Neural cell (in vitro differentiated cells): Measurements from ENCODE around the gene SOX9. TPM values are rescaled to one million over a fixed set of nuclear protein-coding genes. Genes with fewer than 3 reads are reported as not detected.

Experiments
- H2AFZ ChIP-seq: fragments of 200-600, 300-800 bp; sonication (generic), shearing (Covaris generic); 2 replicates; pipeline ENCODE4 v1.6.0; 2014; ENCODE audit warnings: low read depth, mild to moderate bottlenecking, antibody characterized with exemption, low read length, moderate library complexity
- H3F3A ChIP-seq: fragments of 200-600 bp; shearing (Covaris generic); 2 replicates; pipeline ENCODE4 v1.6.1; 2016; ENCODE audit warnings: mild to moderate bottlenecking, moderate library complexity, mixed read lengths, antibody characterized with exemption, low read length; ENCODE audit not compliant: insufficient read depth, poor library complexity, severe bottlenecking
- H3K27ac ChIP-seq: fragments of 200-600, 300-800 bp; sonication (generic), shearing (Covaris generic); 2 replicates; pipeline ENCODE4 v1.5.1; 2014; ENCODE audit warnings: mild to moderate bottlenecking, low read length, moderate library complexity
- H3K27me3 ChIP-seq: fragments of 300-800, 200-600 bp; sonication (generic), shearing (Covaris generic); 2 replicates; pipeline ENCODE4 v1.6.0; 2014; ENCODE audit warnings: mild to moderate bottlenecking, low read depth, low read length, moderate library complexity; ENCODE audit not compliant: insufficient read depth
- H3K36me3 ChIP-seq: fragments of 300-800, 200-600 bp; sonication (generic), shearing (Covaris generic); 2 replicates; pipeline ENCODE4 v1.5.1; 2014; ENCODE audit warnings: mild to moderate bottlenecking, antibody characterized with exemption, low read length, moderate library complexity; ENCODE audit not compliant: insufficient read depth
- H3K4me2 ChIP-seq: fragments of 300-800, 200-600 bp; sonication (generic), shearing (Covaris generic); 2 replicates; pipeline ENCODE4 v1.6.0; 2014; ENCODE audit warnings: mild to moderate bottlenecking, low read length
- H3K4me3 ChIP-seq: fragments of 300-800, 200-600 bp; sonication (generic), shearing (Covaris generic); 2 replicates; pipeline ENCODE4 v1.5.1; 2014; ENCODE audit warnings: mild to moderate bottlenecking, low read length, moderate library complexity
- H3K79me2 ChIP-seq: fragments of 200-600 bp; shearing (Covaris generic); replicated peaks from 2 replicates; pipeline ENCODE4 v1.6.0; 2014; ENCODE audit warnings: mild to moderate bottlenecking, low read length, moderate library complexity; ENCODE audit not compliant: insufficient read depth
- H3K9ac ChIP-seq: fragments of 300-800, 200-600 bp; sonication (generic), shearing (Covaris generic); 2 replicates; pipeline ENCODE4 v1.6.1; 2016; ENCODE audit warnings: mild to moderate bottlenecking, low read length, mixed read lengths
- H3K9me2 ChIP-seq: fragments of 200-600 bp; shearing (Covaris generic); 2 replicates; pipeline ENCODE4 v1.6.1; 2016; ENCODE audit warnings: mild to moderate bottlenecking, low read length, mixed read lengths; ENCODE audit not compliant: insufficient read depth
- H3K9me3 ChIP-seq: fragments of 200-600, 300-800 bp; sonication (generic), shearing (Covaris generic); 2 replicates; pipeline ENCODE4 v1.6.1; 2016; ENCODE audit warnings: mild to moderate bottlenecking, mixed run types, low read length, moderate library complexity, mixed read lengths
- H4K20me1 ChIP-seq: fragments of 200-600 bp; shearing (Covaris generic); 2 replicates; pipeline ENCODE4 v1.6.1; 2016; ENCODE audit warnings: mild to moderate bottlenecking, mixed run types; ENCODE audit not compliant: insufficient read depth
- EP300 ChIP-seq: fragments of 450-650 bp; conservative IDR thresholded peaks from 2 replicates; pipeline ENCODE4 v1.6.1; 2014; ENCODE audit warnings: antibody characterized with exemption, mild to moderate bottlenecking, moderate library complexity; ENCODE audit not compliant: poor library complexity, severe bottlenecking
- EZH2 ChIP-seq: fragments of 200-600, 300-800 bp; shearing (Covaris generic), sonication (generic); IDR thresholded peaks from 2 replicates; pipeline ENCODE4 v1.6.1; 2014; ENCODE audit warnings: antibody characterized with exemption, low read length, borderline replicate concordance, mild to moderate bottlenecking; ENCODE audit not compliant: insufficient read depth, poor library complexity, severe bottlenecking
- MXI1 ChIP-seq: fragments of 450-650 bp; conservative IDR thresholded peaks from 2 replicates; pipeline ENCODE4 v1.6.1; 2014; ENCODE audit warnings: antibody characterized with exemption, mild to moderate bottlenecking; ENCODE audit not compliant: poor library complexity, severe bottlenecking
- POLR2AphosphoS5 ChIP-seq: IDR thresholded peaks from 2 replicates; pipeline ENCODE4 v1.6.1; 2012
- RAD21 ChIP-seq: fragments of 450-650 bp; conservative IDR thresholded peaks from 2 replicates; pipeline ENCODE4 v1.6.1; 2014; ENCODE audit warnings: antibody characterized with exemption, mild to moderate bottlenecking, moderate library complexity
- SMC3 ChIP-seq: fragments of 450-650 bp; conservative IDR thresholded peaks from 2 replicates; pipeline ENCODE4 v1.6.1; 2014; ENCODE audit warnings: antibody characterized with exemption, mild to moderate bottlenecking, moderate library complexity; ENCODE audit not compliant: poor library complexity
- TAF1 ChIP-seq: IDR thresholded peaks from 2 replicates; pipeline ENCODE4 v1.6.1; 2012; ENCODE audit warnings: low read depth
- polyA plus RNA-seq: library from polyadenylated mRNA; depleted of rRNA; stranded (reverse); fragments of >200 nt; gene quantifications from 2 replicates; pipeline ENCODE4 v1.2.3, GENCODE V29; 2014
- TF ChIP-seq, protein P1 (sequence below): IDR thresholded peaks from 2 replicates; pipeline ENCODE4 v1.6.1; 2012; ENCODE audit warnings: borderline replicate concordance
- TF ChIP-seq, protein P2 (sequence below): fragments of 450-650 bp; IDR thresholded peaks from 2 replicates; pipeline ENCODE4 v1.5.1; 2014; ENCODE audit warnings: antibody characterized with exemption, mild to moderate bottlenecking, moderate library complexity; ENCODE audit not compliant: poor library complexity, severe bottlenecking

Gene SOX9
- polyA plus RNA-seq, 1 donor from 2014 or later = 0.68 TPM

GRCh38 chr17:72143245-72143644 lies 22.4 kb downstream of the SOX9 start:
- no peak overlapping the region for H2AFZ ChIP-seq

GRCh38 chr17:72144101-72144500 lies 23.3 kb downstream of the SOX9 start:
- H3K27me3 ChIP-seq = no peaks in the 10 kb centered on the region
- H3K27ac ChIP-seq = no peak overlapping the region
- TF ChIP-seq POLR2AphosphoS5 (no peak), MXI1 (no peak), TAF1 (no peak), EZH2 (no peak), SMC3 (no peak), RAD21 (no peak), EP300 (no peak)
- TF ChIP-seq, protein P1, sequence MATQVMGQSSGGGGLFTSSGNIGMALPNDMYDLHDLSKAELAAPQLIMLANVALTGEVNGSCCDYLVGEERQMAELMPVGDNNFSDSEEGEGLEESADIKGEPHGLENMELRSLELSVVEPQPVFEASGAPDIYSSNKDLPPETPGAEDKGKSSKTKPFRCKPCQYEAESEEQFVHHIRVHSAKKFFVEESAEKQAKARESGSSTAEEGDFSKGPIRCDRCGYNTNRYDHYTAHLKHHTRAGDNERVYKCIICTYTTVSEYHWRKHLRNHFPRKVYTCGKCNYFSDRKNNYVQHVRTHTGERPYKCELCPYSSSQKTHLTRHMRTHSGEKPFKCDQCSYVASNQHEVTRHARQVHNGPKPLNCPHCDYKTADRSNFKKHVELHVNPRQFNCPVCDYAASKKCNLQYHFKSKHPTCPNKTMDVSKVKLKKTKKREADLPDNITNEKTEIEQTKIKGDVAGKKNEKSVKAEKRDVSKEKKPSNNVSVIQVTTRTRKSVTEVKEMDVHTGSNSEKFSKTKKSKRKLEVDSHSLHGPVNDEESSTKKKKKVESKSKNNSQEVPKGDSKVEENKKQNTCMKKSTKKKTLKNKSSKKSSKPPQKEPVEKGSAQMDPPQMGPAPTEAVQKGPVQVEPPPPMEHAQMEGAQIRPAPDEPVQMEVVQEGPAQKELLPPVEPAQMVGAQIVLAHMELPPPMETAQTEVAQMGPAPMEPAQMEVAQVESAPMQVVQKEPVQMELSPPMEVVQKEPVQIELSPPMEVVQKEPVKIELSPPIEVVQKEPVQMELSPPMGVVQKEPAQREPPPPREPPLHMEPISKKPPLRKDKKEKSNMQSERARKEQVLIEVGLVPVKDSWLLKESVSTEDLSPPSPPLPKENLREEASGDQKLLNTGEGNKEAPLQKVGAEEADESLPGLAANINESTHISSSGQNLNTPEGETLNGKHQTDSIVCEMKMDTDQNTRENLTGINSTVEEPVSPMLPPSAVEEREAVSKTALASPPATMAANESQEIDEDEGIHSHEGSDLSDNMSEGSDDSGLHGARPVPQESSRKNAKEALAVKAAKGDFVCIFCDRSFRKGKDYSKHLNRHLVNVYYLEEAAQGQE = no peak
- TF ChIP-seq, protein P2, sequence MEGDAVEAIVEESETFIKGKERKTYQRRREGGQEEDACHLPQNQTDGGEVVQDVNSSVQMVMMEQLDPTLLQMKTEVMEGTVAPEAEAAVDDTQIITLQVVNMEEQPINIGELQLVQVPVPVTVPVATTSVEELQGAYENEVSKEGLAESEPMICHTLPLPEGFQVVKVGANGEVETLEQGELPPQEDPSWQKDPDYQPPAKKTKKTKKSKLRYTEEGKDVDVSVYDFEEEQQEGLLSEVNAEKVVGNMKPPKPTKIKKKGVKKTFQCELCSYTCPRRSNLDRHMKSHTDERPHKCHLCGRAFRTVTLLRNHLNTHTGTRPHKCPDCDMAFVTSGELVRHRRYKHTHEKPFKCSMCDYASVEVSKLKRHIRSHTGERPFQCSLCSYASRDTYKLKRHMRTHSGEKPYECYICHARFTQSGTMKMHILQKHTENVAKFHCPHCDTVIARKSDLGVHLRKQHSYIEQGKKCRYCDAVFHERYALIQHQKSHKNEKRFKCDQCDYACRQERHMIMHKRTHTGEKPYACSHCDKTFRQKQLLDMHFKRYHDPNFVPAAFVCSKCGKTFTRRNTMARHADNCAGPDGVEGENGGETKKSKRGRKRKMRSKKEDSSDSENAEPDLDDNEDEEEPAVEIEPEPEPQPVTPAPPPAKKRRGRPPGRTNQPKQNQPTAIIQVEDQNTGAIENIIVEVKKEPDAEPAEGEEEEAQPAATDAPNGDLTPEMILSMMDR = no peak
- H3F3A ChIP-seq = no peaks in the 10 kb centered on the region
- H3K79me2 ChIP-seq = no peaks in the 10 kb centered on the region
- no peaks in the 10 kb centered on the region for H3K9me2 ChIP-seq
- H2AFZ ChIP-seq = no peak overlapping the region
- H3K9ac ChIP-seq = no peak overlapping the region
- no peak overlapping the region for H3K4me2 ChIP-seq
- H3K9me3 ChIP-seq = no peaks in the 10 kb centered on the region
- H4K20me1 ChIP-seq = no peaks in the 10 kb centered on the region
- no peaks in the 10 kb centered on the region for H3K36me3 ChIP-seq
- H3K4me3 ChIP-seq = no peak overlapping the region

More at GRCh38 chr17:72143245-72143644, 22.4 kb downstream of the SOX9 start:
- H3K9me2 ChIP-seq = no peaks in the 10 kb centered on the region
- no peaks in the 10 kb centered on the region for H3K27me3 ChIP-seq
- no peak overlapping the region for H3K4me2 ChIP-seq
- no peak overlapping the region for H3K9ac ChIP-seq
- no peak overlapping the region for H3K27ac ChIP-seq
- H3F3A ChIP-seq = no peaks in the 10 kb centered on the region
- no peaks in the 10 kb centered on the region for H3K36me3 ChIP-seq
- H3K4me3 ChIP-seq = no peak overlapping the region
- no peaks in the 10 kb centered on the region for H3K9me3 ChIP-seq
- H3K79me2 ChIP-seq = no peaks in the 10 kb centered on the region
- H4K20me1 ChIP-seq = no peaks in the 10 kb centered on the region
- TF ChIP-seq, protein P2 = no peak
- TF ChIP-seq POLR2AphosphoS5 (no peak), RAD21 (no peak), EZH2 (no peak), SMC3 (no peak), TAF1 (no peak), MXI1 (no peak), EP300 (no peak)
- TF ChIP-seq, protein P1 = no peak
